ENCODE measurements around the gene PTPRQ.

DNA sequence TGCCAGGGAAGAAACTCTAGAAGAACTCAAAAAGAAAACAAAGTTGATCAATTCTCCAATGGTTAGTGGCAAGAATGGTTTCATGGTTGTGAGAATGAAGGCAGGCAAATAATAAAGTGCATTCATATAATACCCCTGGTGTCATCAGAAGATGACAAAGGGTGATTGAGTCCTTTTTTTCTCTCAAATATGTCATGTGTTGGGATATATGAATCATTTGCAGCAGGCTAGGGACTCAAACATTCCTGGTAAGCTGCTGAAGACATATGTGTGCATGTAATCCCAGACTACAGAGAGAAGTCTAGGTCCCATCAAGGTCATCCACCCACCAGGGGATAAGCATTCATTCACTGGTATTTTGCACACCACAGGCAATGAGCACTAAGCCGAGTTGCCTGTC is 181.0 kb downstream of the PTPRQ start:
- TF ChIP-seq, protein P1, sequence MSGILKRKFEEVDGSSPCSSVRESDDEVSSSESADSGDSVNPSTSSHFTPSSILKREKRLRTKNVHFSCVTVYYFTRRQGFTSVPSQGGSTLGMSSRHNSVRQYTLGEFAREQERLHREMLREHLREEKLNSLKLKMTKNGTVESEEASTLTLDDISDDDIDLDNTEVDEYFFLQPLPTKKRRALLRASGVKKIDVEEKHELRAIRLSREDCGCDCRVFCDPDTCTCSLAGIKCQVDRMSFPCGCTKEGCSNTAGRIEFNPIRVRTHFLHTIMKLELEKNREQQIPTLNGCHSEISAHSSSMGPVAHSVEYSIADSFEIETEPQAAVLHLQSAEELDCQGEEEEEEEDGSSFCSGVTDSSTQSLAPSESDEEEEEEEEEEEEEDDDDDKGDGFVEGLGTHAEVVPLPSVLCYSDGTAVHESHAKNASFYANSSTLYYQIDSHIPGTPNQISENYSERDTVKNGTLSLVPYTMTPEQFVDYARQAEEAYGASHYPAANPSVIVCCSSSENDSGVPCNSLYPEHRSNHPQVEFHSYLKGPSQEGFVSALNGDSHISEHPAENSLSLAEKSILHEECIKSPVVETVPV (CRISPR knock-in tag; IDR thresholded peaks at IDR 0.05) = no peak
- TF ChIP-seq OSR1 (CRISPR knock-in tag; IDR thresholded peaks at IDR 0.05) (no peak), ZFP30 (CRISPR knock-in tag; IDR thresholded peaks at IDR 0.05) (no peak), ARNTL (CRISPR knock-in tag; IDR thresholded peaks at IDR 0.05; ENCODE audit: borderline replicate concordance, low read depth) (no peak), SNAI2 (CRISPR knock-in tag; IDR thresholded peaks at IDR 0.05) (no peak)
- TF ChIP-seq, protein P2, sequence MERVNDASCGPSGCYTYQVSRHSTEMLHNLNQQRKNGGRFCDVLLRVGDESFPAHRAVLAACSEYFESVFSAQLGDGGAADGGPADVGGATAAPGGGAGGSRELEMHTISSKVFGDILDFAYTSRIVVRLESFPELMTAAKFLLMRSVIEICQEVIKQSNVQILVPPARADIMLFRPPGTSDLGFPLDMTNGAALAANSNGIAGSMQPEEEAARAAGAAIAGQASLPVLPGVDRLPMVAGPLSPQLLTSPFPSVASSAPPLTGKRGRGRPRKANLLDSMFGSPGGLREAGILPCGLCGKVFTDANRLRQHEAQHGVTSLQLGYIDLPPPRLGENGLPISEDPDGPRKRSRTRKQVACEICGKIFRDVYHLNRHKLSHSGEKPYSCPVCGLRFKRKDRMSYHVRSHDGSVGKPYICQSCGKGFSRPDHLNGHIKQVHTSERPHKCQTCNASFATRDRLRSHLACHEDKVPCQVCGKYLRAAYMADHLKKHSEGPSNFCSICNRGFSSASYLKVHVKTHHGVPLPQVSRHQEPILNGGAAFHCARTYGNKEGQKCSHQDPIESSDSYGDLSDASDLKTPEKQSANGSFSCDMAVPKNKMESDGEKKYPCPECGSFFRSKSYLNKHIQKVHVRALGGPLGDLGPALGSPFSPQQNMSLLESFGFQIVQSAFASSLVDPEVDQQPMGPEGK (CRISPR knock-in tag; IDR thresholded peaks at IDR 0.05; ENCODE audit: borderline replicate concordance) = no peak
- TF ChIP-seq, protein P3, sequence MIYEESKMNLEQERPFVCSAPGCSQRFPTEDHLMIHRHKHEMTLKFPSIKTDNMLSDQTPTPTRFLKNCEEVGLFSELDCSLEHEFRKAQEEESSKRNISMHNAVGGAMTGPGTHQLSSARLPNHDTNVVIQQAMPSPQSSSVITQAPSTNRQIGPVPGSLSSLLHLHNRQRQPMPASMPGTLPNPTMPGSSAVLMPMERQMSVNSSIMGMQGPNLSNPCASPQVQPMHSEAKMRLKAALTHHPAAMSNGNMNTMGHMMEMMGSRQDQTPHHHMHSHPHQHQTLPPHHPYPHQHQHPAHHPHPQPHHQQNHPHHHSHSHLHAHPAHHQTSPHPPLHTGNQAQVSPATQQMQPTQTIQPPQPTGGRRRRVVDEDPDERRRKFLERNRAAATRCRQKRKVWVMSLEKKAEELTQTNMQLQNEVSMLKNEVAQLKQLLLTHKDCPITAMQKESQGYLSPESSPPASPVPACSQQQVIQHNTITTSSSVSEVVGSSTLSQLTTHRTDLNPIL (CRISPR knock-in tag; IDR thresholded peaks at IDR 0.05; ENCODE audit: low read depth) = no peak
- TF ChIP-seq, protein P4, sequence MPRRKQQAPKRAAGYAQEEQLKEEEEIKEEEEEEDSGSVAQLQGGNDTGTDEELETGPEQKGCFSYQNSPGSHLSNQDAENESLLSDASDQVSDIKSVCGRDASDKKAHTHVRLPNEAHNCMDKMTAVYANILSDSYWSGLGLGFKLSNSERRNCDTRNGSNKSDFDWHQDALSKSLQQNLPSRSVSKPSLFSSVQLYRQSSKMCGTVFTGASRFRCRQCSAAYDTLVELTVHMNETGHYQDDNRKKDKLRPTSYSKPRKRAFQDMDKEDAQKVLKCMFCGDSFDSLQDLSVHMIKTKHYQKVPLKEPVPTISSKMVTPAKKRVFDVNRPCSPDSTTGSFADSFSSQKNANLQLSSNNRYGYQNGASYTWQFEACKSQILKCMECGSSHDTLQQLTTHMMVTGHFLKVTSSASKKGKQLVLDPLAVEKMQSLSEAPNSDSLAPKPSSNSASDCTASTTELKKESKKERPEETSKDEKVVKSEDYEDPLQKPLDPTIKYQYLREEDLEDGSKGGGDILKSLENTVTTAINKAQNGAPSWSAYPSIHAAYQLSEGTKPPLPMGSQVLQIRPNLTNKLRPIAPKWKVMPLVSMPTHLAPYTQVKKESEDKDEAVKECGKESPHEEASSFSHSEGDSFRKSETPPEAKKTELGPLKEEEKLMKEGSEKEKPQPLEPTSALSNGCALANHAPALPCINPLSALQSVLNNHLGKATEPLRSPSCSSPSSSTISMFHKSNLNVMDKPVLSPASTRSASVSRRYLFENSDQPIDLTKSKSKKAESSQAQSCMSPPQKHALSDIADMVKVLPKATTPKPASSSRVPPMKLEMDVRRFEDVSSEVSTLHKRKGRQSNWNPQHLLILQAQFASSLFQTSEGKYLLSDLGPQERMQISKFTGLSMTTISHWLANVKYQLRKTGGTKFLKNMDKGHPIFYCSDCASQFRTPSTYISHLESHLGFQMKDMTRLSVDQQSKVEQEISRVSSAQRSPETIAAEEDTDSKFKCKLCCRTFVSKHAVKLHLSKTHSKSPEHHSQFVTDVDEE (CRISPR knock-in tag; IDR thresholded peaks at IDR 0.05) = no peak
